Right kidney (tissue), 9 donors: Measurements from ENCODE around the gene WNT16.
A peak's percentile ranks its signal among the peaks of the same experiment; 100 is the strongest.
"Not testable (repeated sequence)": the region's sequence is repeated elsewhere in the genome, so short reads cannot be mapped to it uniquely, and the experiment has no call there.

Experiments
- DNase-seq: peaks from one replicate; pipeline ENCODE4 v3.0.0-alpha.2; 2016
- long read RNA-seq, 8 donors: transcript quantifications; one replicate each; lab custom pipeline, GENCODE V29; 2026

The WNT16 gene
- long read RNA-seq, donor 1, partial matches to known transcripts = 74 of 74 reads
- long read RNA-seq, donor 1, other reads (novel, unspliced or antisense) = 0 of 74 reads
- long read RNA-seq, donor 2 = 0 reads
- long read RNA-seq, donor 3 = 0 reads
- long read RNA-seq, donor 4 = 0 reads
- long read RNA-seq, donor 5 = 0 reads
- long read RNA-seq, donor 6 = 0 reads
- long read RNA-seq, donor 7 = 0 reads
- long read RNA-seq, donor 8 = 0 reads

- peak; percentile 25 for DNase-seq
These were observed at the start of gene WNT16 for GRCh38 chr7:121328508-121329190. Gene WNT16, plus strand, starts transcription at chr7:121329000. Its CDS starts 293 bp downstream, at chr7:121329293.

- no peak for DNase-seq
These were observed 49.7 kb upstream of the WNT16 start for GRCh38 chr7:121279060-121279620.

- DNase-seq = no peak
These were observed 49.0 kb upstream of the WNT16 start for GRCh38 chr7:121279822-121280221.

- DNase-seq = no peak
These were observed 48.1 kb upstream of the WNT16 start for GRCh38 chr7:121280656-121281055.

GRCh38 chr7:121282129-121282528 is 46.7 kb upstream of the WNT16 start:
- DNase-seq = no peak

GRCh38 chr7:121285066-121285667 is 43.6 kb upstream of the WNT16 start:
- DNase-seq = no peak

GRCh38 chr7:121286186-121286585 is 42.6 kb upstream of the WNT16 start:
- DNase-seq = no peak

- DNase-seq = no peak
These were observed 41.8 kb upstream of the WNT16 start for GRCh38 chr7:121286742-121287734.

GRCh38 chr7:121288894-121289293 is 39.9 kb upstream of the WNT16 start:
- no peak for DNase-seq

- not testable (repeated sequence) for DNase-seq
These were observed 38.9 kb upstream of the WNT16 start for GRCh38 chr7:121289930-121290329.

- DNase-seq = no peak
These were observed 34.3 kb upstream of the WNT16 start for GRCh38 chr7:121294448-121294992.

- no peak for DNase-seq
These were observed 31.0 kb upstream of the WNT16 start for GRCh38 chr7:121297843-121298242.

GRCh38 chr7:121298831-121299239 is 30.0 kb upstream of the WNT16 start:
- no peak for DNase-seq

- DNase-seq = no peak
These were observed 27.9 kb upstream of the WNT16 start for GRCh38 chr7:121300685-121301420.

GRCh38 chr7:121301446-121302213 is 27.2 kb upstream of the WNT16 start:
- DNase-seq = no peak

- no peak for DNase-seq
These were observed 26.5 kb upstream of the WNT16 start for GRCh38 chr7:121302214-121302745.

GRCh38 chr7:121303422-121304101 is 25.2 kb upstream of the WNT16 start:
- DNase-seq = no peak

- DNase-seq = no peak
These were observed 24.6 kb upstream of the WNT16 start for GRCh38 chr7:121304102-121304658.

- no peak for DNase-seq
These were observed 23.7 kb upstream of the WNT16 start for GRCh38 chr7:121305109-121305508.
